Endothelial cell of umbilical vein (primary cell): ENCODE measurements around the gene TBCE.

Experiments used
- CTCF ChIP-seq, 2 donors: IDR thresholded peaks; 1 replicate in 1 of 2; 2 replicates in 1 of 2; pipeline ENCODE4 v1.5.1; 2011; ENCODE audit warnings: low read length in 2 of 2, mild to moderate bottlenecking in 2 of 2, moderate library complexity in 2 of 2, control low read depth in 1 of 2, inconsistent platforms in 1 of 2, low read depth in 1 of 2; ENCODE audit not compliant: insufficient read depth in 1 of 2; ENCODE audit errors: extremely low read depth in 1 of 2
- EZH2 ChIP-seq: IDR thresholded peaks from 2 replicates; pipeline ENCODE4 v1.6.1; 2012; ENCODE audit warnings: borderline replicate concordance, low read depth, mild to moderate bottlenecking, moderate library complexity, low read length, inconsistent platforms; ENCODE audit not compliant: severe bottlenecking
- FOS ChIP-seq: IDR thresholded peaks from 2 replicates; pipeline ENCODE4 v1.6.1; 2011; ENCODE audit warnings: mild to moderate bottlenecking, low read length, moderate library complexity, borderline replicate concordance; ENCODE audit not compliant: insufficient read depth
- GATA2 ChIP-seq: IDR thresholded peaks from 2 replicates; pipeline ENCODE4 v1.7.0; 2011; ENCODE audit warnings: low read depth, mild to moderate bottlenecking, moderate library complexity, mixed read lengths, low read length; ENCODE audit not compliant: insufficient read length, insufficient read depth
- JUN ChIP-seq: IDR thresholded peaks from 2 replicates; pipeline ENCODE4 v1.6.1; 2011; ENCODE audit warnings: borderline replicate concordance, low read depth; ENCODE audit not compliant: insufficient read length, insufficient read depth
- MAX ChIP-seq: IDR thresholded peaks from 2 replicates; pipeline ENCODE4 v1.6.1; 2011; ENCODE audit not compliant: insufficient read depth, insufficient read length
- POLR2A ChIP-seq: IDR thresholded peaks from 2 replicates; pipeline ENCODE4 v1.6.1; 2012; ENCODE audit warnings: low read depth, mild to moderate bottlenecking, control low read depth, low read length
- POLR2AphosphoS5 ChIP-seq: IDR thresholded peaks from 2 replicates; pipeline ENCODE4 v1.6.1; 2012; ENCODE audit warnings: low read depth, mild to moderate bottlenecking, control low read depth, low read length, moderate library complexity; ENCODE audit not compliant: insufficient read depth

- TF ChIP-seq EZH2 (no peak), CTCF (IDR thresholded peaks at IDR 0.05; ENCODE audit: extremely low read depth in 1 of 2, insufficient read depth in 1 of 2, low read depth in 1 of 2, low read length in 2 of 2) (no peak), POLR2A (no peak), GATA2 (no peak), FOS (no peak), POLR2AphosphoS5 (no peak), MAX (no peak), JUN (no peak)
These were observed 36.4 kb downstream of the TBCE start for GRCh38 chr1:235403593-235403992.
